Sciatic nerve (tissue), 2 donors: ENCODE results near the gene TFB2M. TPM values are rescaled to one million over a fixed set of nuclear protein-coding genes. Genes with fewer than 3 reads are reported as not detected.
"Not testable (repeated sequence)": the region's sequence is repeated elsewhere in the genome, so short reads cannot be mapped to it uniquely, and the experiment has no call there.

Source experiments
- ATAC-seq: fragments of 200-7000 bp; cut with Tn5 transposase; one replicate; pipeline ENCODE4 v1.9.1; 2020; ENCODE audit warnings: mild to moderate bottlenecking, moderate library complexity
- DNase-seq: peaks from one replicate; pipeline ENCODE4 v3.0.0-alpha.2; 2020; ENCODE audit warnings: low spot score
- intact Hi-C: fragments of 100-400 bp; cut with DNase I; formaldehyde crosslinking; loops from one replicate; pipeline ENCODE4 v1.14.2; 2022
- total RNA-seq: library from RNA; stranded (reverse); fragmentation: NEBNext Ultra II Directional; extraction: Animal tissue kit (Norgen Biotek cat#: 25700); gene quantifications from one replicate; pipeline ENCODE4 v1.2.1, GENCODE V29; 2021
- donor health status: DM: no; HTN: no; CAD: no.
- donor health status: DM: no; HTN: no; CAD: no.

TFB2M gene
- 6.6 TPM for total RNA-seq

DNA sequence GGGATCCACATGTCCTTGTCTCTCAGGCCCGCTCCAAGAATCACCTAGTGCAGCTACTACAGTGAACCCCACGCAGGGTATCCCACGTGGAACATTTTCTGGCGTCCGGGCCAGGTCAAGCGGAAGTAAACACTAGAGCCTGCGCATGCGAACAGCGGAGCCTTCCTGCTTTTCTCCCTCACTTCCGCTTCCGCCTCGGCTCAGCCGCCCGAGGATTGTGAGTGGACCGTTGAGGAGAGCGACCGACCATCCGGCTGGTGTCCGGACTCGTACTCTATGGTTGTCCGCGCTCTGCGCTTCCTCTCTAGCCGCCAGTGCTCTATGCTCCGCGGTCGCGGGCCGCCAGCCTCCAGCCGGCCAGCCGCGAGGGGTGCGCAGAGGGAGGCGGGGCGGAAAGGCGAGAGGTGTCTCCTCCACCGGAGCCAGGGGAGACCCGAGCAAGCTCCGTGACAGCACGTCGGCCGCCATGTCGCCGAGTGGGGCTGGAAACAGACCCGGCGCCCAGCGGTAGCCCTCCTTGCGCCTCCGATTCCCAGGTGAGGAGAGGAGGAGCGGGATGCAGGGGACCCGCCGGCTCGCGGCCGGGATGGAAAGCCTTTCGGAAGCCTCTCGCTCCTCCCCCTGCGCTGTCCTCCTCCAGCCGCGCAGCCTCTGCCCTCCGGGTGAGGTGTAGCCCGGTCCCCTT lies at the start of gene TFB2M, which contains the start of gene CNST:
TFB2M (minus strand) TSS at position 134 of the 685 bp plus-strand sequence; CDS start at position 11, 123 bp downstream.
CNST (plus strand) TSS at position 329 of the 685 bp plus-strand sequence. CDS start 25,107 bp downstream, outside the sequence.
- intact Hi-C loops: no loop called here

GRCh38 chr1:246613096-246613758 lies 47.2 kb upstream of the TFB2M start:
- DNase-seq (no peak), ATAC-seq (no peak)
- intact Hi-C loops: no loop called here

More for the DNA sequence above, at the start of gene TFB2M, which contains the start of gene CNST:
- ATAC-seq: peak; percentile 99
- DNase-seq: peak; percentile 98

- intact Hi-C loops: no loop called here
- no peak for ATAC-seq
- DNase-seq: no peak
These were observed 43.6 kb upstream of the TFB2M start for GRCh38 chr1:246609632-246610031.

GRCh38 chr1:246608616-246609376 lies 42.7 kb upstream of the TFB2M start:
- peak; percentile 92 for ATAC-seq
- no peak for DNase-seq
- intact Hi-C loops: no loop called here

GRCh38 chr1:246607462-246607861 lies 41.4 kb upstream of the TFB2M start:
- intact Hi-C loops: no loop called here

DNA sequence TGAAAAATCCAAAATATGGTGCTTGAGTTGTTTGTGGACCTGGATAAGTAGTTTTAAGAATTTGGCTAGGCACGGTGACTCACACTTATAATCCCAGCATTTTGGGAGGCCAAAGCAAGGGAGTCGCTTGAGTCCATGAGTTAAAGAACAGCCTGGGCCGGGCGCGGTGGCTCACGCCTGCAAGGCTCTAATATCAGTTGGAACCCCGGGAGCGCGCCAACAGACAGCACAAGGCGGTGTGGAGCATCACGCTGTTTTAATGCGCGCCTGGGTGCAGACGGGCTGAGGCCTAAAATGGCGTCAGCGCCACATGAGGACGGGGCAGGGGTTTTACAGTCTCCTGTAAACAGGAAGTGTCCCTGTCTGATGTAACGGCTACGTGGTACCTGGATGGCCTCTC lies 39.2 kb upstream of the TFB2M start:
- ATAC-seq, DNase-seq, intact Hi-C loops: not testable (repeated sequence)

More at GRCh38 chr1:246607462-246607861, 41.4 kb upstream of the TFB2M start:
- DNase-seq (no peak), ATAC-seq (peak; percentile 12)

DNA sequence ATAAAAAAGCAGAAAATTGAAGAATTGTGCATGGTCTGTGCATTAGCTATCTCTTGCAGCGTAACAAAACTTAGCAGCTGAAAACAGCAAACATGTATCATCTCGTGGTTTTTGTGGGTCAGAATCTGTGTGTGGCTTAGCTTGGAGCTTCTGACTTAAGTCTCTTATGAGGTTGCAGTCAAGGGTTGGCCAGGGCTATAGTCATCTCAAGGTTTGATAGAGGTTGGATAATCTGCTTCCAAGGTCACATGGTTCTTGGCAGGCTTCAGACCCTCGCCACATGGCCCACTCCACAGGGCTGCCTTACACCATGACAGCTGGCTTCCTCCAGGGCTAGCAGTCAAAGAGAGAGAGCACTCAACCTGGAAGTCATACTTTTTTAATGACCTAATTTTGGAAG lies 36.1 kb upstream of the TFB2M start:
- intact Hi-C loops: no loop called here
- no peak for DNase-seq
- no peak for ATAC-seq

GRCh38 chr1:246600579-246600978 lies 34.5 kb upstream of the TFB2M start:
- DNase-seq: no peak
- intact Hi-C loops: no loop called here
- no peak for ATAC-seq

DNA sequence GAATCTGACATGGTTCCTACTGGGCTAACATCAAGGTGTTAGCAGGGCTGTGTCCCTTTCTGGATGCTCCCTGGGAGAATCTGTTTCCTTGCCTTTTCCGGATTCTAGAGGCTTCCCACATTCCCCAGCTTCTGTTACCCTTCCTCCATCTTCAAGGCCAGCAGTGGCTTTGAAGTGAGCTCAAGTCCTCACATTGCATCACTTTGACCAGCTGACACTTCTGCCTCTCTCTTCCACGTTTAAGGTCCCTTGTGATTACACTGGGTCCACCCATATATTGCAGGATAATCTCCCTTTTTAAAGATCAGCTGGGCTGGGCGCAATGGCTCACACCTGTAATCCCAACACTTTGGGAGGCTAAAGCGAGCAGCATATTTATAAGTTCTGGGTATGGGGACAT lies 33.3 kb upstream of the TFB2M start:
- ATAC-seq (no peak), DNase-seq (no peak)
- intact Hi-C loops: no loop called here

DNA sequence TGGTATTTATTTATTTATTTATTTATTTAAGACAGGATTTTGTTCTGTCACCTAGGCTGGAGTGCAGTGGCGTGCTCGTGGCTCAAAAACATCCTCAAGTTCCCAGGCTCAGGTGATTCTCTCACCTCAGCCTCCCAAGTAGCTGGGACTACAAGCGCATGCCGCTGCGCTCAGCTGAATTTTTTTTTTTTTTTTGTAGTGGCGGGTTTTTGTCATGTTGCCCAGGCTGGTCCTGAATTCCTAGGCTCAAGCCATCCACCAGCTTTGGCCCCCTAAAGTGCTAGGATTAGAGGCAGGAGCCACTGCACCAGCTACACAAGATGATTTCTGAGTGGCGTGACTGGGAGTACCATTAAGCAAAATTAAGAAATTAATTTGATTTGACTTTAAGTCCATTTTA lies 31.9 kb upstream of the TFB2M start:
- intact Hi-C loops: no loop called here
- no peak for DNase-seq
- ATAC-seq: no peak

GRCh38 chr1:246597340-246597739 lies 31.3 kb upstream of the TFB2M start:
- intact Hi-C loops: no loop called here
- no peak for DNase-seq

GRCh38 chr1:246595146-246595545 lies 29.1 kb upstream of the TFB2M start:
- no peak for DNase-seq
- intact Hi-C loops: no loop called here
- ATAC-seq: no peak

More at GRCh38 chr1:246597340-246597739, 31.3 kb upstream of the TFB2M start:
- no peak for ATAC-seq

DNA sequence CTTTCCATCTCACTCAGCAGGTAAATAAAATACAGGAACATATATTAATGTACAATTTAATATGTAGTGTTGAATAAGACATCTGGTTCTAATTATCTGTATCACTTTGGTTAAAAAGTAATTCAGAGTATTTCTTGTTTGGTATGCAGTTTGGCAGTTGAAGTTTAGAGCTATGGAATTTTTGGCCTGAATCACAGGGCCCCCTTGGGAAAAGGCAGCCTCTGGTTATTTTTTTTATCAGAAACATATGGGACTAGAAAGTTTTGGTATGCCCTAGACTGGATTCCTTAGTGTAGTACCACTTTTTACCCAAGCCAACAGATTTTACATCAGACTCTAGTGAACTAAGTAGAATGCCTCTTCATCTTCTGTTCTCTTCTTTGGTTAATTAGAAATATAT lies 26.6 kb upstream of the TFB2M start:
- intact Hi-C loops: no loop called here
- DNase-seq: no peak
- no peak for ATAC-seq

DNA sequence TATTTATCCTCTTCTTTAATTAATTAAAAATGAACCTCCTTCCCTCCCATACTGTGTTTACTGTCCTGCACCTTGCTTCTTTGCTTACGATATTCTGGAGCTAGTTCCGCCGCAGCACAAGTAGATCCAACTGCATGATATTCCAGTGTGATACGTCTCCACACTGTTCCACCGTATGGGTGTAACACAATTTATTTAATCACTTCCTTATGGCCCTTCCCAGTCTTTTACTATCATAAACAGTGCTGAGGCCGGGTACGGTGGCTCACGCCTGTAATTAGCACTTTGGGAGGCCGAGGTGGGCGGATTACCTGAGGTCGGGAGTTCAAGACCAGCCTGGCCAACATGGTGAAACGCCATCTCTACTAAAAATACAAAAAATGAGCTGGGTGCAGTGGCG lies 25.9 kb upstream of the TFB2M start:
- ATAC-seq: no peak
- intact Hi-C loops: no loop called here
- DNase-seq: no peak

GRCh38 chr1:246591504-246591903 lies 25.4 kb upstream of the TFB2M start:
- intact Hi-C loops: no loop called here
- DNase-seq: no peak
- ATAC-seq: no peak

DNA sequence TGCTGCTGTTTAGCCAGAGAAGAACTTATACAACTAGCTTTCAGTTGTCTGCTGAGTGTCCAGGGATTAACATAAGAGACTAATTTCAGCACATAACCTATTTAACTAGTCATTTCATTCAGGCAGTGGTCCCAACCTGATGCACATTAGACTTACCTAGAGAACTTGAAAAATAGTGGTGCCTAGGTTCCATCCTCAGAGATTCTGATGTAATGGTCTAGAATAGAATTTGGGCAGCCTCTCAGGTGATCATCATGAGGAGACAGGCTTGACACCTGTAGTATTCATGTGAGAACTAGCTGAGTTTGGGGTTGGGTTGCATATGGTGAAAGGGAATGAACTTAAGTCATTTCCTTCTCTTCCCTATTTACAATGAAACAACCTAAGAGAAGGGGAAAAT lies 25.0 kb upstream of the TFB2M start:
- intact Hi-C loops: no loop called here
- DNase-seq (no peak), ATAC-seq (no peak)

GRCh38 chr1:246589919-246590318 lies 23.9 kb upstream of the TFB2M start:
- ATAC-seq, intact Hi-C loops, DNase-seq: not testable (repeated sequence)

- intact Hi-C loops: no loop called here
- DNase-seq (no peak), ATAC-seq (no peak)
These were observed 22.2 kb upstream of the TFB2M start for GRCh38 chr1:246588159-246588721.

DNA sequence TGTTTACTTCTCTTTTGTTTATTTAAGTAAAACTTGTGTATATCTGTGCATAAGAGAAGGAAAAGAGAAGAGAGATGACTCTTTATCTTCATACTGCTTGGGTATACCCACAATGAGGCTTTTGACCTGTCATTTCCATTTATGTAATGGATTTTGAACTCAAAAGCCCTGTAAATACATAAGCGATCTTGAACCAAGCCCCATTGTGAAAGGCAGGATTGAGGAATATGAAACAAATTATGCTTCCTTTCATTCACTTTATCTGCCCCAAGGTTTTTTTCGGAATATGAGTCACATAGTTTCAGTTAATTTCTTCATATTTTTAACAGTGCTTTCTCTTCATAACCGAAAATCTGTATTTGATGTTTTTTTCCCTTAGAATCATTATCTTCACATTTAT lies 21.5 kb upstream of the TFB2M start:
- no peak for DNase-seq
- intact Hi-C loops: no loop called here
- peak; percentile 70 for ATAC-seq
